Activated T-helper 17 cell treated with anti-CD3 and anti-CD28 coated beads, Interleukin-2, amount 50 U/mL, for 72 hours (primary cell): ENCODE results near the gene DDN. TPM values are rescaled to one million over a fixed set of nuclear protein-coding genes. Genes with fewer than 3 reads are reported as not detected.

ENCODE experiments used
- ATAC-seq: fragments of 150-1000 bp; cut with Tn5 transposase; replicated peaks from 2 replicates; pipeline ENCODE4 v1.10.0; 2021; ENCODE audit warnings: mild to moderate bottlenecking, moderate library complexity
- H3K27ac Mint-ChIP-seq: one replicate; pipeline ENCODE4 v1.8.0; 2022; ENCODE audit warnings: mixed read lengths
- H3K27me3 Mint-ChIP-seq: one replicate; pipeline ENCODE4 v1.8.0; 2022; ENCODE audit warnings: mixed read lengths
- H3K36me3 Mint-ChIP-seq: one replicate; pipeline ENCODE4 v1.8.0; 2022; ENCODE audit warnings: low read depth, mild to moderate bottlenecking, mixed read lengths
- H3K4me1 Mint-ChIP-seq: one replicate; pipeline ENCODE4 v1.8.0; 2022; ENCODE audit warnings: mixed read lengths
- H3K4me3 Mint-ChIP-seq: one replicate; pipeline ENCODE4 v1.8.0; 2022; ENCODE audit warnings: mild to moderate bottlenecking, mixed read lengths
- H3K9me3 Mint-ChIP-seq: one replicate; pipeline ENCODE4 v1.8.0; 2022; ENCODE audit warnings: mixed read lengths
- total RNA-seq, 2 donors: library from RNA; stranded (reverse); gene quantifications; one replicate each; pipeline ENCODE4 v1.2.3, GENCODE V29; 2022

Gene DDN
- total RNA-seq, 2 donors from 2014 or later, result 0.32 to 1.5 TPM

GRCh38 chr12:48973941-48974673 lies 25.1 kb downstream of the DDN start:
- Mint-ChIP-seq H3K27me3 (peaks cover 28% of the 10 kb centered on the region), H3K4me1 (peaks cover 29% of the 10 kb centered on the region), H3K9me3 (no peaks in the 10 kb centered on the region), H3K27ac (no peak overlapping the region), H3K4me3 (no peak overlapping the region), H3K36me3 (no peaks in the 10 kb centered on the region)
- ATAC-seq, result no peak

DNA sequence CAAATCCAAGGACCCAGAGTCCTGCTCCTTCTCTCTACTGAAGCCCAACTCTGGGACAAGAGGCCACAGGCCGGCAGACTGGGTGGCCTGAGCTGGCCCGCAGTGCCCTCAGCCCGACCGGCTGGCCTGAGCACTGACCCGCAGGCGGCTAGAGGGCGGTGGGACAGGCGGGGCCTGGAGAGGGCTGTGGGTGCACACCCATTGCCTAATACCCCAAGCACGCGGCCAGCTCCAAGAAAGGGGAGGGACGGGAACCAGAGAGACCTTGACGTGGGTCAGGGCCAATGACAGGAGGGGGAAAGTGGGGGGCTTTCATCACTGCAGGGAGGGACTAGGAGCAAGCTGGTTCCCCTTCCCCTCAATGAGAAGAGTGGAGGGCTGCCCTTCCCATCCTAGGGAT lies 25.6 kb downstream of the DDN start:
- ATAC-seq, result no peak
- H3K36me3 Mint-ChIP-seq, result no peaks in the 10 kb centered on the region
- H3K4me3 Mint-ChIP-seq, result no peak overlapping the region
- peaks cover 29% of the 10 kb centered on the region for H3K4me1 Mint-ChIP-seq
- peaks cover 23% of the 10 kb centered on the region for H3K27me3 Mint-ChIP-seq
- no peak overlapping the region for H3K27ac Mint-ChIP-seq
- H3K9me3 Mint-ChIP-seq, result no peaks in the 10 kb centered on the region

DNA sequence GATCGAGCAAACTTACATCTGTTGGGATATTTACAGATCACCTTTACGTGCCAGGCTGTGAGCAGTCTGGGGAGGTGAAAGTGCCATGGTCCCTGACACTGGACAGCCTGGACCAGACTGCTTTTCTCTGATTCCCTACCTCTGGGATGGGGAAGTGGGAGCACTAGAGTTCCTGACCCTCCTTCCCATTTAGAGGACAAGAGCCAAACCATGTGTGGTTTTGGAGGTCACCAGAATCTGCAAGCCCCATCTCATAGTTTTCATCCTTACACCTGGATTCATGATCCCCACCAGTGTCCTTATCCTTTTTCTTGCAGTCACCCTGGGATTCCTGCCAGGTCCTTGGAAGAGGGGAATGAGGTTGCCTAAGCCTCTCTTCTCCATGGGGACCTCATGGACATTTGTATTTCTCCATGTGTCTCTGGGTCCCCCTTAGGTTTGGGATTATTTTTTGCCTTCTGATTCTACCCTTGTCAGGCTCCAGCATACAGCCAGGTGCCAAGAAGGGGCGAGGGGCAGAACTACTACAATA lies 26.2 kb downstream of the DDN start:
- Mint-ChIP-seq H3K27me3 (peaks cover 23% of the 10 kb centered on the region), H3K4me1 (peaks cover 29% of the 10 kb centered on the region), H3K36me3 (no peaks in the 10 kb centered on the region), H3K27ac (no peak overlapping the region), H3K4me3 (no peak overlapping the region), H3K9me3 (no peaks in the 10 kb centered on the region)
- no peak for ATAC-seq

DNA sequence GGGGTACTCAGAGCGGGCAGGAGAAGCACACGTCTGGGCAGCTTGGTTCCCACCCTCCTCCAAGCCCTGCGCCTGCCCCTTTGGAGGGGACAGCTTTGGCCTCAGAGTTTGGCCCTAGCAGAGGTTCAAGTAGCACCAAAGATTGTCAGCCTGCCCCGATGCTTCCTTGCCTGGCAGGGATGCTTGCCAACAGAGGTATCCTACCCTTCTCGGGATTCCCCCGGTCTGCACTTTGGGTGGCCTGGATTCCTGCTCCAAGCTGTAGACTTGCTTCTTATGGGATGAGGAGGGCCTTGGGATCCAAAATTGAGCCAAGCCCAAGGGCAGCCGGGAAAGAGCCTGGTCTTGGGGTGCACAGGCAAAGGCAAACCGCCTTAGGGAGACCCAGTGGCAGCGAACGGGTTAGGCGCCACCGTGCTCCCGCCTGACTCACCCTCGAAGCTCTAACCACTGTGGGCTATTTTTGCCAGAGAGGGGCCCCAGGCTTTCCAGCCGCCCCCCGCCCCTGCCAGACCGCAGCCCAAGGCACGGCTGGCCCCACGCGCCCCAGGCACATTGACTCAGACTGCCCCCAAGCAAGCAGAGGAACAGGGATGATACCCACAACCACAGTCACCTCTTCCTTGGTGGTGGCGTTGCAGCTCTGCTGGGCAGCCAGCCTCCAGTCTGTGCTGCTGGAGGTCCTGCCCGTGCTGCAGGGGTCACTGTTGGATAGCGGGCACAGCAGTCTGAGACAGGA lies 26.8 kb downstream of the DDN start:
- H3K27ac Mint-ChIP-seq, result no peak overlapping the region
- H3K36me3 Mint-ChIP-seq, result no peaks in the 10 kb centered on the region
- H3K4me1 Mint-ChIP-seq, result peaks cover 24% of the 10 kb centered on the region
- no peaks in the 10 kb centered on the region for H3K9me3 Mint-ChIP-seq
- H3K27me3 Mint-ChIP-seq, result peaks cover 23% of the 10 kb centered on the region
- peak overlapping the region; percentile 78 for H3K4me3 Mint-ChIP-seq
- ATAC-seq, result peak; percentile 49

DNA sequence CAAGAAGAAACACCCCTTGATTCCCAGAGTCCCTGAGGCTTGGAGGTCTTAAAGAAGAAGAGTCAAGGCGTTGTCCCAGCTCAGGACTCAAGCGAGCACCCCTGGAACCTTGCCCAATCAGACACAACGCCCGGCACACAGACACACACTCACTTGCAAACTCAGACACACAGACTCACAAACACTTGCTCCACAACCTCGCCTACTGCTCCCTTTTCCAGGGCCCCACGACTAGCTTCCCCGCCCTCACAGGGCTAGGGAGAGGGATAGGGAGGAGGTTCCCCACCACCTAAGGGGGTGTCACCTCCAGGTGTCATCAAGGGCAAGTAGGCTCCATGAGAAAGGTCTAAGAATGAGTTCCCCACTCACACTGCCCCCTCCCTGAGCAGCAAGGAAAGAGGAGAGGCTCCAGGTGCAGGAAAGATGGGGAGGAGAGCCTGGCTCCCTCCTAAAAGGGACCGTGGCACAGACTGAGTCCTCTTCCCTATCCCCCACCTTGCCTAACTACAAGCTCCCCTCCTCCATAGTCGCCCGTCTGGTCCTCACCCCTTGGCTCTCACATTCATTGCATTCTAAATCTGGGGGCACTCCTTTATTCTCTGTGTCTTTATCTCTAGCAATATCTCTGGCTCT lies 28.4 kb downstream of the DDN start:
- peaks cover 17% of the 10 kb centered on the region for H3K4me1 Mint-ChIP-seq
- H3K27ac Mint-ChIP-seq, result no peak overlapping the region
- peaks cover 23% of the 10 kb centered on the region for H3K27me3 Mint-ChIP-seq
- H3K9me3 Mint-ChIP-seq, result no peaks in the 10 kb centered on the region
- no peak for ATAC-seq
- H3K4me3 Mint-ChIP-seq, result peak overlapping the region; percentile 78
- no peaks in the 10 kb centered on the region for H3K36me3 Mint-ChIP-seq

GRCh38 chr12:48969833-48970701 lies 29.1 kb downstream of the DDN start:
- H3K9me3 Mint-ChIP-seq, result no peaks in the 10 kb centered on the region
- H3K27me3 Mint-ChIP-seq, result peaks cover 23% of the 10 kb centered on the region
- no peak overlapping the region for H3K27ac Mint-ChIP-seq
- peak overlapping the region; percentile 78 for H3K4me3 Mint-ChIP-seq
- H3K36me3 Mint-ChIP-seq, result no peaks in the 10 kb centered on the region
- H3K4me1 Mint-ChIP-seq, result peaks cover 17% of the 10 kb centered on the region
- ATAC-seq, result peak; percentile 31

GRCh38 chr12:48969160-48969771 lies 29.9 kb downstream of the DDN start:
- Mint-ChIP-seq H3K27ac (no peak overlapping the region), H3K4me3 (peak overlapping the region; percentile 37), H3K9me3 (no peaks in the 10 kb centered on the region), H3K36me3 (no peaks in the 10 kb centered on the region), H3K4me1 (peaks cover 17% of the 10 kb centered on the region), H3K27me3 (peaks cover 18% of the 10 kb centered on the region)
- no peak for ATAC-seq

DNA sequence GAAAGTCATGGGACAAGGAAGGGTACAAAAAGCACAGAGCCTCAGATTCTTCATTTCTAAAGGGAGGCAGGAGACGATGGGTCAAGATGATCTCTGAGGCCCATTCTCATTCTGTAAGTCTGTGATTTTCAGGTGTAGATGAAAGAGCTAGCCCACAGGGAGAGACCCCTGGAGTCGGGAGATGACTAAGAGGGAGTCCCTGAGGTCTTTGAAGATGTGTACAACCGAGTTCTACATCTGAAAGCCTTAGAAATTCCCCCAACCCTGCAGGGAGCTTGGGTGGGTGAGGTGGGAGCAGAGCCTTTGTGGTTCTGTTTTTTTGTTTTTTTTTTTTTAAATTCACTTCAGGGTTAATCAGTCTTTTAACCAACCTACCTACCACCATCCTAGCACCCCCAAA lies 30.7 kb downstream of the DDN start:
- Mint-ChIP-seq H3K27ac (no peak overlapping the region), H3K36me3 (no peaks in the 10 kb centered on the region), H3K4me1 (peaks cover 17% of the 10 kb centered on the region), H3K9me3 (no peaks in the 10 kb centered on the region), H3K27me3 (peaks cover 15% of the 10 kb centered on the region), H3K4me3 (no peak overlapping the region)
- ATAC-seq, result no peak

GRCh38 chr12:48967991-48968390 lies 31.2 kb downstream of the DDN start:
- Mint-ChIP-seq H3K9me3 (no peaks in the 10 kb centered on the region), H3K27me3 (peaks cover 14% of the 10 kb centered on the region), H3K4me3 (no peak overlapping the region), H3K36me3 (no peaks in the 10 kb centered on the region), H3K27ac (no peak overlapping the region), H3K4me1 (peaks cover 17% of the 10 kb centered on the region)
- no peak for ATAC-seq

GRCh38 chr12:48966177-48966895 lies 32.8 kb downstream of the DDN start:
- H3K4me3 Mint-ChIP-seq, result no peak overlapping the region
- H3K9me3 Mint-ChIP-seq, result no peaks in the 10 kb centered on the region
- H3K27ac Mint-ChIP-seq, result no peak overlapping the region
- ATAC-seq, result no peak
- H3K27me3 Mint-ChIP-seq, result peaks cover 8% of the 10 kb centered on the region
- no peaks in the 10 kb centered on the region for H3K36me3 Mint-ChIP-seq
- H3K4me1 Mint-ChIP-seq, result peaks cover 8% of the 10 kb centered on the region

GRCh38 chr12:48965298-48965838 lies 33.8 kb downstream of the DDN start:
- ATAC-seq, result peak; percentile 65
- Mint-ChIP-seq H3K27ac (no peak overlapping the region), H3K27me3 (peaks cover 4% of the 10 kb centered on the region)

DNA sequence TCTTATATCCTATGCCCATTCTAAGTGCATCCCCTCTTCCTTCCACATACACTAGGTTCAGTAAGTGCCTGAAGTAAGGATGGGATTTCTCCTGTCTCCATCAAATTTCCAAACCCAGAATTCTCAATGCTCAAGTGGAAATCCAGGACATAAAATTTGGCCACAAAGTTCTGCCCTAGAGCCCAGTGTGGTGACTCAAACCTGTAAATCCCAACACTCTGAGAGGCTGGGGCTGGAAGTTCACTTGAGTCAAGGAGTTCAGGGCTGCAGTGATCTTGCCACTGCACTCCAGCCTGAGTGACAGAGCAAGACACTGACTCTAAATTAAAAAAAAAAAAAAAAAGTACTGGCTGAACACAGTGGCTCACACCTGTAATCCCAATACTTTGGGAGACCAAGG lies 37.4 kb downstream of the DDN start:
- H3K27ac Mint-ChIP-seq, result no peak overlapping the region
- peaks cover 4% of the 10 kb centered on the region for H3K27me3 Mint-ChIP-seq
- H3K36me3 Mint-ChIP-seq, result peaks cover 7% of the 10 kb centered on the region
- no peak overlapping the region for H3K4me3 Mint-ChIP-seq
- H3K4me1 Mint-ChIP-seq, result peaks cover 10% of the 10 kb centered on the region
- no peak for ATAC-seq
- H3K9me3 Mint-ChIP-seq, result no peaks in the 10 kb centered on the region

More at GRCh38 chr12:48965298-48965838, 33.8 kb downstream of the DDN start:
- Mint-ChIP-seq H3K4me1 (no peaks in the 10 kb centered on the region), H3K9me3 (no peaks in the 10 kb centered on the region), H3K4me3 (no peak overlapping the region), H3K36me3 (no peaks in the 10 kb centered on the region)

DNA sequence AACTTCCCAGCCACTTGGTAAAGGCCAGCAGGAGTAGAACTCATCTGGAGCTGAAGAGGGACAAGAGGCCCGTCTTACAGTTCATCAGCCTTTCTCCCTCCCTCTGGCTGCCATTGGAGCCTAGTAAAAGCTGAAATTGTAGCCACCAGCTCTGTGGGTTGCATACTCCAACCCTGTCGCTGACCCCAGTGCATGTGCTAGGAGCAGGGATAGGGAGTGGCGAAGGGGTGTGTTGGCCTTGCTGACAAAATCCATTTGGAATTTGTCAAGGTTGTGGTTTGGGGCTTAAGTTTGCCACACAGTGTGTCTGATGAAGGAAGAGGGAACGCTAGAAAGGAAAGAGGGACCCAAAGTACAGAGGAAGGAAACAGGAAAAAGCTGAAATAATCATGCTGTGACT lies 37.8 kb downstream of the DDN start:
- Mint-ChIP-seq H3K9me3 (no peaks in the 10 kb centered on the region), H3K27me3 (peaks cover 4% of the 10 kb centered on the region), H3K4me1 (peaks cover 15% of the 10 kb centered on the region), H3K36me3 (peaks cover 12% of the 10 kb centered on the region), H3K27ac (no peak overlapping the region), H3K4me3 (no peak overlapping the region)
- ATAC-seq, result no peak
